ENCODE measurements around the gene FFAR2.
"Not testable (repeated sequence)": the region's sequence is repeated elsewhere in the genome, so short reads cannot be mapped to it uniquely, and the experiment has no call there.

DNA sequence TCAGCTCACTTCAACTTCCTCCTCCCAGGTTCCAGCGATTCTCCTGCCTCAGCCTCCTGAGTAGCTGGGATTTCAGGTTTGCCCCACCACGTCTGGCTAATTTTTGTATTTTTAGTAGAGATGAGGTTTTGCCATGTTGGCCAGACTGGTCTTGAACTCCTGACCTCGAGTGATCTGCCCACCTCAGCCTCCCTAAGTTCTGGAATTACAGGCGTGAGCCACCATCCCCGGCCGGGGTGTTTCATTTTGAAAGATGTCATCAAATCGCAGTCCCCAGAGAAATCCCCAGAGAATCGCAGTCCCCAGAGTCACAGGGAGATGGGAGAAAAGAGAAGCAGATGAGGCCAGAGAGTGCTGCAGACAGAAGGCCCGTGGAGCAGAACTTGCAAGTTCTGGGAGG, 46.6 kb upstream of the FFAR2 start:
- TF ChIP-seq, protein P1, sequence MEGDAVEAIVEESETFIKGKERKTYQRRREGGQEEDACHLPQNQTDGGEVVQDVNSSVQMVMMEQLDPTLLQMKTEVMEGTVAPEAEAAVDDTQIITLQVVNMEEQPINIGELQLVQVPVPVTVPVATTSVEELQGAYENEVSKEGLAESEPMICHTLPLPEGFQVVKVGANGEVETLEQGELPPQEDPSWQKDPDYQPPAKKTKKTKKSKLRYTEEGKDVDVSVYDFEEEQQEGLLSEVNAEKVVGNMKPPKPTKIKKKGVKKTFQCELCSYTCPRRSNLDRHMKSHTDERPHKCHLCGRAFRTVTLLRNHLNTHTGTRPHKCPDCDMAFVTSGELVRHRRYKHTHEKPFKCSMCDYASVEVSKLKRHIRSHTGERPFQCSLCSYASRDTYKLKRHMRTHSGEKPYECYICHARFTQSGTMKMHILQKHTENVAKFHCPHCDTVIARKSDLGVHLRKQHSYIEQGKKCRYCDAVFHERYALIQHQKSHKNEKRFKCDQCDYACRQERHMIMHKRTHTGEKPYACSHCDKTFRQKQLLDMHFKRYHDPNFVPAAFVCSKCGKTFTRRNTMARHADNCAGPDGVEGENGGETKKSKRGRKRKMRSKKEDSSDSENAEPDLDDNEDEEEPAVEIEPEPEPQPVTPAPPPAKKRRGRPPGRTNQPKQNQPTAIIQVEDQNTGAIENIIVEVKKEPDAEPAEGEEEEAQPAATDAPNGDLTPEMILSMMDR (IDR thresholded peaks at IDR 0.05 in 8 of 11, conservative IDR thresholded peaks at IDR 0.05 in 3 of 11) = not testable (repeated sequence)
- TF ChIP-seq POLR2A (IDR thresholded peaks at IDR 0.05) = not testable (repeated sequence)

Data from spleen (tissue), 7 donors.